Measurements from ENCODE around the gene BICC1.

Gene BICC1

DNA sequence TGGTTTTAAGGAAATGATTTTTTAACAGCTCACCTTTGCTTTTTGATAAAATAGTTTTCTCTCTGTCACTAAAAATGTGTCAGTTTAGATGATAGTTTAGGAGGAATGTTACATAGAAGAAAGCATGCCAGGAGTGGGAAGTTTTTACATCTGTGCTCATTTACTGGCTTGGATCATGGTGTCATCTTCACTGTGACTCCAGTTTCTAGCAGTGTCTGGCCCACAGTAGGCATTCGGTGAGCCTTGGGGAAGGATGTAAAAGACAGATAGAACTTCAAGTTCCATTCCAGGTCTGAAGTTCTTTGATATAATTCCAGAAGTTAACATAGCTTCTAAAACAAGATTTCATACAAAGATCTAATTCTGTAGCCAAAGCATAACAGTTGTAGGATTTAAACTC lies 259.2 kb downstream of the BICC1 start:
- no peak overlapping the region for H3K27ac ChIP-seq
- no peak for TF ChIP-seq ZFX (IDR thresholded peaks at IDR 0.05)

DNA sequence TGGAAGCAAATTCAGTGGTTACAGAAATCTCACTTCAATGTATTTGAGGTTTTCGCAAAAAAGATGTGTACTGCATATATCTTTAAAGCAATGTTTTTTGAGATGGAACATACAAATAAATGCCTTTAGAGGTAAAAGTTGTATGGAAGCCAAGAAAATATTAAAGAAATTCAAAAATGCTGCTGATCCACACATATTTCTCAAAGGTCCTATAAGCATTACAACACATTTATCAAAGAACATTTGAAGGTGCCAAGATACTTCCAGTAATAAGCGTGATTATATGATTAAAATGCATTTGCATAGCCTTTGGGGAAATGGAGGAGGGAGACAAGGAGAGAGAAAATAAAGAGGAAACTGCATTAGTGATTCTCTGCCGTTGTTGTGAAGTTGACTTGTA lies 260.1 kb downstream of the BICC1 start:
- no peak overlapping the region for H3K27ac ChIP-seq
- no peak for TF ChIP-seq ZFX (IDR thresholded peaks at IDR 0.05)
- no peak for TF ChIP-seq CTCF (conservative IDR thresholded peaks at IDR 0.05)

- H3K27ac ChIP-seq, result no peak overlapping the region
- TF ChIP-seq ZFX (IDR thresholded peaks at IDR 0.05) (no peak), CTCF (conservative IDR thresholded peaks at IDR 0.05) (no peak)
Measured at GRCh38 chr10:58773341-58773740, 260.7 kb downstream of the BICC1 start.

- no peak for TF ChIP-seq ZFX (IDR thresholded peaks at IDR 0.05)
- no peak for TF ChIP-seq CTCF (conservative IDR thresholded peaks at IDR 0.05)
- H3K27ac ChIP-seq, result no peak overlapping the region
Measured at GRCh38 chr10:58773944-58774343, 261.3 kb downstream of the BICC1 start.

DNA sequence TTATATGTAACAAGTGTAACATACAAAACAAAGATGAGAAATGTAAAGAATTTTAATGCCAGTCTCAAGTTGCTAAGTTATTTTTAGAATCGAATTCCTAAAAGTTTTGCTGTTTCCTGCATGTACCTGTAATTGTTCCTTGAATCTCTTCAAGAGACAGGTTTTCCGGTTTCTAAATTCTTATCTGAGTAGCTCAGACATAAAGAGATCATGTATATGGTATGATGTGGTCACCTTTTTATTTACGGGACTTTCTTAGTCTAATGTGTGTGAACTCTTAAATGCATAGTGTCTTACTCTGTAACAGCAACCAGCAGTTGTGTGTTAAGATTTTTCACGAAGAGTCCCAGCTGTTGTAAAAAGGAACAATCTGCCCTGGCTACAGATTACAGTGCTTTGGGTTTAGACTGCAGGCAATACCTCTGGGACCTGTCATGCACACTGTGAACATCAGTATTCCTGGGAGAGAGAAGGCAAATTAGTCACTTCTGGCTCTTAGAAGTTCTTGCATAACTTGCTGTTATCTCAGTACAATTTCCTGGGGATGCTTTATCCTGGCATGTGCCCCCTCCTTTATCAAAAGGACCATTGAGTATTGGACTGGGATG lies 263.4 kb downstream of the BICC1 start:
- H3K27ac ChIP-seq, result no peak overlapping the region
- TF ChIP-seq ZFX (IDR thresholded peaks at IDR 0.05), result no peak

DNA sequence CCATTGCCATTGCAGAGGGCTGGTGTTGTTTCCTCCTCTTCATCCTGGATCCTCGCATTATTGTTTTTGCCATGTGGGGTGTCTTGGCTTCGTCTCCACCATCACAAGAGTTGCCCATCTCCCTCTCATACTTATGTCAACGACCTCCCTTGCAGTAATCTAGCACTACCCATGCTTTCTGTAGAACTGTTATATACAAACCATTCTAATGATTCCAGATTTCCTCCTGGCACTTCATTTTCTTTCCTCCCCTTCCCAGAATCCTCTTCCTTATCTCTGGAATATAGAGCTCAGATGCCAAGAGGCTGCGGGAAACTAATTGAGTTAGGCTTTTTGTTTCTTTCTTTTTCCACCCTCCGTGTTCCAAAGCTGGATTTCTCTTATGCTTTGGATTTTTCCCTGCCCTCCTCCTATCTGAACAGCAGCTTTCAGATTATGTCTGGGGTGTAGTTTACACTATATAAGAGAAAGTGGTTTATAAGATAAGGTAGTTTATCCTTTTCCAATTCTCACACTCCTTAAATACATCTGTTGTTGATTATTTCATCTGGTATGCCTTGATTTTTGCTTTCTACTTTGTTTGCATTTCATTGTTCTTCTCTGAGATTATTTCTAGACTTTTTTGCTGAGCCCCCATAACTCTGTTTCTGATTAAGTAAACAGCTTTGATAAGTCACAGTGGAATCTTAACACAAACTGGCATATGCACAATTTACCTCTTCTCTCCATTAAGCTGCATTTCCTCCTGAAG lies 264.1 kb downstream of the BICC1 start:
- TF ChIP-seq CTCF (conservative IDR thresholded peaks at IDR 0.05) (no peak), ZFX (IDR thresholded peaks at IDR 0.05) (no peak)
- H3K27ac ChIP-seq, result no peak overlapping the region

- H3K27ac ChIP-seq, result no peak overlapping the region
- TF ChIP-seq CTCF (conservative IDR thresholded peaks at IDR 0.05), result no peak
- no peak for TF ChIP-seq ZFX (IDR thresholded peaks at IDR 0.05)
Measured at GRCh38 chr10:58778966-58779365, 266.3 kb downstream of the BICC1 start.

DNA sequence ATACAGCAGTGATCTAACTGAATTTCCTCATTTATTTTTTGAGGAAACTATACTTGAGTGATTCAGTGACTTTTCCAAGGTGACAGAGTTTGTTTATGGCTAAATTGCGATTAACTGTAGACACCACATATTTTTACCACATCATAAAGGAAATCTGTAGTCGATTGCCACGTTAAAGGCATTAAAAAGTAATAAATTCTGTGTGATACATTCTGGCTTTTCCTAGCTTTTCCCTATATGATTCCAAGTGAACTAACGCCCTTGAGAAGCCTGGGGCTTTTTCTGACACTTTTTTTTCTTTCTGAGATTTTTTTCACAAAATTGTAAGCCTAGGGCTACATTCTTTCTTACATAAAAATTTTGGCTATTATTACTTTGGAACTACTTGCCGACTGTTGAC lies 266.9 kb downstream of the BICC1 start:
- H3K27ac ChIP-seq, result no peak overlapping the region
- TF ChIP-seq CTCF (conservative IDR thresholded peaks at IDR 0.05), result no peak
- no peak for TF ChIP-seq ZFX (IDR thresholded peaks at IDR 0.05)
